ENCODE results near the gene TULP4. TPM values are rescaled to one million over a fixed set of nuclear protein-coding genes. Genes with fewer than 3 reads are reported as not detected.

Gene TULP4
- total RNA-seq, 1 experiment from 2014 or later, result 82.0 TPM

- intact Hi-C loops (cut with micrococcal nuclease; ENCODE audit: unreplicated experiment), result no loop called here
- Histone ChIP-seq H3K4me1 (ENCODE audit: insufficient read depth, low read length, poor library complexity, severe bottlenecking) (peaks cover 24% of the 10 kb centered on the region), H3K27ac (ENCODE audit: low read depth, low read length, poor library complexity, severe bottlenecking) (no peak overlapping the region), H3K27me3 (replicated peaks; ENCODE audit: insufficient read depth, low read depth, low read length, poor library complexity) (no peaks in the 10 kb centered on the region), H3K4me3 (ENCODE audit: low read depth, low read length, poor library complexity, severe bottlenecking) (no peak overlapping the region), H3K36me3 (ENCODE audit: insufficient read depth, low read length, poor library complexity, severe bottlenecking) (no peaks in the 10 kb centered on the region), H3K9me3 (ENCODE audit: low read depth, low read length, poor library complexity, severe bottlenecking) (peaks cover 4% of the 10 kb centered on the region)
- no TSS peak for BruUV-seq (replicated peaks)
- CTCF ChIA-PET, result interaction anchor here (0.7 kb wide), 1 partner anchor 83 kb away, joined by 3 read pairs; no protein-coding TSS in a partner anchor
- TF ChIP-seq, protein P1, sequence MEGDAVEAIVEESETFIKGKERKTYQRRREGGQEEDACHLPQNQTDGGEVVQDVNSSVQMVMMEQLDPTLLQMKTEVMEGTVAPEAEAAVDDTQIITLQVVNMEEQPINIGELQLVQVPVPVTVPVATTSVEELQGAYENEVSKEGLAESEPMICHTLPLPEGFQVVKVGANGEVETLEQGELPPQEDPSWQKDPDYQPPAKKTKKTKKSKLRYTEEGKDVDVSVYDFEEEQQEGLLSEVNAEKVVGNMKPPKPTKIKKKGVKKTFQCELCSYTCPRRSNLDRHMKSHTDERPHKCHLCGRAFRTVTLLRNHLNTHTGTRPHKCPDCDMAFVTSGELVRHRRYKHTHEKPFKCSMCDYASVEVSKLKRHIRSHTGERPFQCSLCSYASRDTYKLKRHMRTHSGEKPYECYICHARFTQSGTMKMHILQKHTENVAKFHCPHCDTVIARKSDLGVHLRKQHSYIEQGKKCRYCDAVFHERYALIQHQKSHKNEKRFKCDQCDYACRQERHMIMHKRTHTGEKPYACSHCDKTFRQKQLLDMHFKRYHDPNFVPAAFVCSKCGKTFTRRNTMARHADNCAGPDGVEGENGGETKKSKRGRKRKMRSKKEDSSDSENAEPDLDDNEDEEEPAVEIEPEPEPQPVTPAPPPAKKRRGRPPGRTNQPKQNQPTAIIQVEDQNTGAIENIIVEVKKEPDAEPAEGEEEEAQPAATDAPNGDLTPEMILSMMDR (conservative IDR thresholded peaks at IDR 0.05; ENCODE audit: low read depth, low read length), result no peak
- TF ChIP-seq EZH2 (IDR thresholded peaks at IDR 0.05; ENCODE audit: borderline replicate concordance, low read depth, low read length, poor library complexity, severe bottlenecking), result no peak
- no peak for DNase-seq (ENCODE audit: low spot score)
- POLR2A ChIA-PET (ENCODE audit: low non-redundant PET), result no interaction called here
Observed at GRCh38 chr6:158415666-158416065, 103.4 kb downstream of the TULP4 start.

DNA sequence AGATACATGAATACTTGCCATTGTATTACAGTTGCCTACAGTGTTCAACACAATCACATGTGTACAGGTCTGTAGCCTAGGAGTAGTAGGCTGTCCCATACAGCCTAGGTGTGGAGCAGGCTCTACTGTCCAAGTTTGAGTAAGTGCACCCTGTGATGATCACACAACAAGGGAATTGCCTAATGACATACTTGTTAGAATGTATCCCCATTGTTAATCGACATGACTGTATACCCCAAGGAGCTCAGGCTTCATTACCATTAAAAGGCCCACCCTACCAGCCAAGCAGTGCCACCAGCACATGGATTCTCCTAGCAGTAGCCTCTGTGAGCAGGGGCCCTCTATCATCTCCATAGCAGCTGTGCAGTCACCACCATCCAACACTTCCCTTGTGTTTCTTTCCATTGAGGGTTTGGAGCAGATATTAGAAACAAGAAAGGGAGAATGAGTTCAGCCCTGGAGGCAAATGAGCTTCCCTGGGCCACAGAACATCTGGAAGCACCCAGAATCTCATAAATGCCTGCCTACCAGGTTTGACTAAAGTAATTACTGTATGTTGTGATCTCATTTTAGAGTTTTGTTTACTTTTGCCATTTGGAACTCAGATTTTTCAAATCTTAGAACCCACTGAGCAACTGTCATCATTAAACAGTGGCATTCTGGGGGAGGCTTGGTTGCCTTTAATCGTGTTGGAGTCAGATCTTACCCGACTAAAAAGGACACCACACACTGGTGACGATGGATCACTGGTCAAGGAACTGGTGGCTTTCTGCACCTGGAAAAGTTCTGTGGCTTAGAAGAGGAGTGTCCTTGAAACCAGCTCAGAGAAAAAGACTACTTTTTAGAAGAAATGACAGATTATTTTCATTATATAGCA lies 104.9 kb downstream of the TULP4 start:
- Histone ChIP-seq H3K27me3 (replicated peaks; ENCODE audit: insufficient read depth, low read depth, low read length, poor library complexity) (no peaks in the 10 kb centered on the region), H3K9me3 (ENCODE audit: low read depth, low read length, poor library complexity, severe bottlenecking) (peaks cover 4% of the 10 kb centered on the region), H3K4me1 (ENCODE audit: insufficient read depth, low read length, poor library complexity, severe bottlenecking) (peaks cover 19% of the 10 kb centered on the region), H3K27ac (ENCODE audit: low read depth, low read length, poor library complexity, severe bottlenecking) (no peak overlapping the region), H3K36me3 (ENCODE audit: insufficient read depth, low read length, poor library complexity, severe bottlenecking) (no peaks in the 10 kb centered on the region), H3K4me3 (ENCODE audit: low read depth, low read length, poor library complexity, severe bottlenecking) (no peak overlapping the region)
- intact Hi-C loops (cut with micrococcal nuclease; ENCODE audit: unreplicated experiment), result no loop called here
- TF ChIP-seq, protein P1 (conservative IDR thresholded peaks at IDR 0.05; ENCODE audit: low read depth, low read length), result no peak
- TF ChIP-seq EZH2 (IDR thresholded peaks at IDR 0.05; ENCODE audit: borderline replicate concordance, low read depth, low read length, poor library complexity, severe bottlenecking), result no peak
- CTCF ChIA-PET, result no interaction called here
- POLR2A ChIA-PET (ENCODE audit: low non-redundant PET), result no interaction called here
- DNase-seq (ENCODE audit: low spot score), result no peak
- no TSS peak for BruUV-seq (replicated peaks)

DNA sequence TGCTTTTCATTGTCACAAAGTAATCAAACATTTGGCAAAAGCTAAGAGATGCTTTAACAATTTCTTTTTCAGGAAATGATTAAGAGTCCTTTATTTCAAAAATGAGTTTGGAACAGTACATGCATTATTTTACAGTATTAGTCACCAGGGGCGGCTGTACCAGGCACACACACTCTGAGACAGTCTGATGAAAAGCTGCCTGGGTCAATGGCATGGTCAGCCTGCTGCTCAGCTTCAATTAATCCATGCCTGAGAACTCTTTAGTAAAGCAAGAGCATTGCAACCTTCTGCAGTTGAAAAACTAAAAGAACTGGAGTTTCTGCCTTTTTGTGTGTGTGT lies 105.5 kb downstream of the TULP4 start:
- no TSS peak for BruUV-seq (replicated peaks)
- peaks cover 4% of the 10 kb centered on the region for H3K9me3 ChIP-seq (ENCODE audit: low read depth, low read length, poor library complexity, severe bottlenecking)
- intact Hi-C loops (cut with micrococcal nuclease; ENCODE audit: unreplicated experiment), result no loop called here
- no peaks in the 10 kb centered on the region for H3K36me3 ChIP-seq (ENCODE audit: insufficient read depth, low read length, poor library complexity, severe bottlenecking)
- CTCF ChIA-PET, result no interaction called here
- POLR2A ChIA-PET (ENCODE audit: low non-redundant PET), result no interaction called here
- no peak overlapping the region for H3K27ac ChIP-seq (ENCODE audit: low read depth, low read length, poor library complexity, severe bottlenecking)
- no peak for DNase-seq (ENCODE audit: low spot score)
- TF ChIP-seq EZH2 (IDR thresholded peaks at IDR 0.05; ENCODE audit: borderline replicate concordance, low read depth, low read length, poor library complexity, severe bottlenecking), result no peak
- TF ChIP-seq, protein P1 (conservative IDR thresholded peaks at IDR 0.05; ENCODE audit: low read depth, low read length), result no peak
- no peak overlapping the region for H3K4me3 ChIP-seq (ENCODE audit: low read depth, low read length, poor library complexity, severe bottlenecking)
- no peaks in the 10 kb centered on the region for H3K27me3 ChIP-seq (replicated peaks; ENCODE audit: insufficient read depth, low read depth, low read length, poor library complexity)
- peaks cover 16% of the 10 kb centered on the region for H3K4me1 ChIP-seq (ENCODE audit: insufficient read depth, low read length, poor library complexity, severe bottlenecking)

Measured in A673 (cell line).